ENCODE data around the gene HRH1.
A peak's percentile ranks its signal among the peaks of the same experiment; 100 is the strongest.
"Not testable (repeated sequence)": the region's sequence is repeated elsewhere in the genome, so short reads cannot be mapped to it uniquely, and the experiment has no call there.

Gene HRH1

DNA sequence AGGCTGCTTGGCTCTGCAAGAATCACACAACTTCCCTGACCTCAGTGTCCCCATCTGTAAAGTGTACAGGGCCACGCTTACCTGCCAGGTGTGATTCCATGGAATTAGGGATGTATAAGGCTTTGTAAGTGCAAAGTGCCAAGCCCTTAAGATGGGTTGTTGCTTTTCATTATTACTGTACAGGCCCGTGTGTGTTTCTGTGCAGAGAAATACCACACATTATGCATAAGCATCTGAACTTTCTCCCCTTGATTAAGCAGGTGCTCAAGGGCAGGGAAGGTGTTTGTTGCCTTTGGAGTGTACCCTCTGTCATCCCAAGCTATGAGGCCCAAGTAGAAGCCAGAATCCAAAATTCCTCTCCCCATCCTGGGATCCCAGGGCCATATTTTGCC is 13.6 kb upstream of the HRH1 start:
- DNase-seq (ENCODE audit: low read depth in 2 of 2): no peak

DNA sequence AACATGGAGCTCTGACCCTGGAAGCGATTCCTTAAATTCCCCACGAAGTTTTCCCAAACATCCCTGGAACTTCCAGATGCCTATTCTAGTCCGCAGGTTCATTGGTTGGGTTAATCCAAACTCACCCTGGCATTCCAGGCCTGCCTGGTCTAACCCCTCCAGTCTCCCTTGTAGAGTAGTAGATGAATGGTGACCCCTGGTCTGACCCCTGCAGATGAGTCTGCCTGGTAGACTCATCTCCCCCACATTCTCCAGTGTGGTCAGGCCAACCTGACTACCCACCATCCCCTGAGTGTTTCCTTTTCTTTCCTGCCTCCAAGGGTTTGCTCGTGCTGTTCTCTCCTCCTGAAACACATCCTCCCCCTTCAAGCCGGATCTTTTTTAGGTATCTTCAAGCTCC is 10.8 kb upstream of the HRH1 start:
- DNase-seq (ENCODE audit: low read depth in 2 of 2): no peak

DNA sequence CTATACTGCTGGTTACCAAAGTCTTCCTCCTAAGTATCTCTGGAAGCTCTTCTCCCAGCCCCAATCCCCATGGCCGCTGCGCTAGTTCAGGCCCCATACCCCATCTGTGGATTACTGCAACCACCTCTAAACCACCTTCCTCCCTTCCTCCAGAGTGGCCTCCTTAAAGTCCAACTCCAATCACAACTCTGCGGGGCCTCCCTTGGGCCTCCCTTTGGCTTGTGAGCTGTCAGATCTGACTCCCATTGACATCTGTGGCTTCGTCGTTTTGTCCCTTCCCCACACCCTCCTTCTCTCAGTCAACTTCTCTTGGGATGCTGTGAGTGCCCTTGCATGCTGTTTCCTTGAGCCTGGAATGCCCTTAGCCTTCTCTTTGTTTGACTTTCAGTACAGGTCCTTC is 9.3 kb upstream of the HRH1 start:
- no peak for DNase-seq (ENCODE audit: low read depth in 2 of 2)

- peak; percentile 89 to 91 for DNase-seq (ENCODE audit: low read depth in 2 of 2)
Measured at GRCh38 chr3:11145888-11146287, 8.4 kb upstream of the HRH1 start.

GRCh38 chr3:11146773-11147660 is 7.3 kb upstream of the HRH1 start:
- DNase-seq (ENCODE audit: low read depth in 2 of 2): no peak

- DNase-seq (ENCODE audit: low read depth in 2 of 2): no peak
Measured at GRCh38 chr3:11150256-11150655, 4.0 kb upstream of the HRH1 start.

DNA sequence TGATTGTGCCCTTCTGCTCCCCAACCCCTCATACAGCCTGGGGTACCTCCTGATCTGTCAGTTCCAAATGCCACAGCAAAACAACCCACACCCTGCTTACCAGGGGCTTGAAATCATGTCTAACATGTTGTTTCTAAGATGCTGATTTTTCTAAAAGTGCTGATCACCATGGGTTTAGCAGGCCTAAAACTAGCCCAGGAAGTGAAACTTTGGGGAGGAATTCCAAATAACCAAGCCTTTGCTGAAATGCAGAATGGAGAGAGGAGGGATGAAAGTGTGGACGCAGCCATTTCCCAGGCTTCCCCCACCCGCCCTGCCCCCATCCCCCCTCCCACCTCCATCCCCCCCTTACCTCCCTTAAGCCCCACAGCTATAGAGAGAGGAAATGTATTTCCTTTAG is 2.0 kb upstream of the HRH1 start:
- no peak for DNase-seq (ENCODE audit: low read depth in 2 of 2)

DNA sequence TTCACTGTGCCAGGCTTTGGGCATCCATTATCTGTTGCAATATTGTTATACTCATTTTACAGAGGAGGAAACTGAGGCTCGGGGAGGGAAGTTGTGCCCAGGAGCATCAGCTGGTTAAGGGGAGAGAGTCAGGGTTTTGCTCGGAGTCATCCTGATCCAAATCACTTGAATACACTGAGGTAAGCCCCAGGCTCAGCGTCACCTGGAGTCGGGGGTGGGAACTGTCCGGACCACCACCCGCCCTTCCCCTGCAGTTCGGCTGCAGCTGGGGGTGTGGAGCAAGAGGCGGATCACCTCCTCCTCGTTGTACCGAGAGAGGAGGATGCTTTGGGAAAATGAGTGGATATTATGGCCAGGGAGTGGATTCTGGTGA is 646 bp downstream of the HRH1 start:
- DNase-seq (ENCODE audit: low read depth in 2 of 2): no peak

DNA sequence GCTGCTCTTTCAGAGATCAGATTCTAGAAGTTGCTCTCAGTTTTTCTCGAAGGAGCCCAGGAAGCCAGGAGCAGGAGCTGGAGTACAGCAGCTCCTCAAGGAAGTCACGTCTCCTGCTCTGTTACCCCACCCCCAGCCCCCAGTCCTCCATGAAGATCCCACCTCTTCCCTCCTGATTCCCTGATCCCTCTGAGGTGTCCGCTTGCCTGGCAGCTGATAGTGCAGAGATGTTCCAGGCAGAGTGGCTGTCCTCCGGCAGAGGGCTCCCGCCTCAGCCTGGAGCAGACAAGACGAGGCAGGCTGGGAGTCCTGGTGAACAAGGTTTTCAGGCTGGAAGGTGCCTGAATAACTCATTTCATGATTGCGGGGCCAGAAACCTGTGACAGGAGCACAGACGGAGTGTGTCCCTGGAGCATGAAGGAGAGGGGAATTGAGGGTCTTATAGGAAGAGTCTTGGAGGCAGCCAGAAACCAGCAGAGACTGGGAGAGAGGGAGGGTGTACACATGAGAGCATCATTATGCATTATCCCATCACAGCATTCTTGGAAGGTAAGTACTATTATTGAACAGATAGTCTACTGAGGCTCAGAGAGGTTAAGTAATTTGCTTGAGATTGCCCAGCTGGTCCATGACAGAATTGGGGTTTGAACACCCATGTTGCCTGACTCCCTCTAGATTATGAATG is 1.2 kb downstream of the HRH1 start:
- peak; percentile 59 to 62 for DNase-seq (ENCODE audit: low read depth in 2 of 2)

DNA sequence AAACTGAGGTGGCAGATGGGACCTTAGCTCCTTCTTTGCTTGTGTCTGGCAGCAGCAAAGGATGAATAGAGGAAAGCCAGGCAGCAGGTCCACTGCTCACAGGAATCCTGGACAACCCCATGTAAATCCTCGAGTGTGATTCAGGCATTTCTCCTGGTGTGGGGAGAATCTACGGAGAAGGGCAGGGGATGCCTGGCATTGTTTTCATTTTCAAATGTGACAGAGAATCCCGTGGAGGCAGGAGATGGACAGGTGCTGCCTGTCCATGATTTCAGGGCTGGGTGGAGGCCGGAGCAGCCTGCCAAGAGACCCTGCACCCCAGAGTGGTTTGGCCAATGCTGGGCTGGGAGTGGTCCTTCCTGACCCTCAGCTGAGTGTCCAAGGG is 1.7 kb downstream of the HRH1 start:
- no peak for DNase-seq (ENCODE audit: low read depth in 2 of 2)

- DNase-seq (ENCODE audit: low read depth in 2 of 2): no peak
Measured at GRCh38 chr3:11157421-11157820, 3.1 kb downstream of the HRH1 start.

- DNase-seq (ENCODE audit: low read depth in 2 of 2): peak; percentile 80 to 81
Measured at GRCh38 chr3:11159421-11159904, 5.2 kb downstream of the HRH1 start.

DNA sequence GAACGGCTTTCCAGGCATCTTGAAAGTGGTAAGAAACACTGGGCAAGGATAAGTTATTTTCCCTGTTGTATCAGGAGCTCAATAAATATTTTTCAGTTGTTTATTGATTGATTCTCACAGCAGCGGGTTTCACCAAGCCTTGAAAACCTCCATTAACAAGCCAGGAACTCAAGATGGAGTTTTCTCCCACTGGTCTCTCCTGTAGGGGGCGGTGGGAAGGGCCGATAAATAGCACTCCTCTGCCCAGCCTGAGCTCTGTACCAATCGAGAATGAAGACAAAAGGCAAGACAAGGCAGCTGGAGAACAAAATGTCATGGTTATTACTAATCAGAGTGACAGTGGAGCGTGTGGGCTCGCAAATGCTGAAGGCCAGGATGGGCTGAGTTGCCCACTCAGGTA is 7.4 kb downstream of the HRH1 start:
- DNase-seq (ENCODE audit: low read depth in 2 of 2): no peak

GRCh38 chr3:11162401-11163345 is 8.4 kb downstream of the HRH1 start:
- DNase-seq (ENCODE audit: low read depth in 2 of 2): no peak

DNA sequence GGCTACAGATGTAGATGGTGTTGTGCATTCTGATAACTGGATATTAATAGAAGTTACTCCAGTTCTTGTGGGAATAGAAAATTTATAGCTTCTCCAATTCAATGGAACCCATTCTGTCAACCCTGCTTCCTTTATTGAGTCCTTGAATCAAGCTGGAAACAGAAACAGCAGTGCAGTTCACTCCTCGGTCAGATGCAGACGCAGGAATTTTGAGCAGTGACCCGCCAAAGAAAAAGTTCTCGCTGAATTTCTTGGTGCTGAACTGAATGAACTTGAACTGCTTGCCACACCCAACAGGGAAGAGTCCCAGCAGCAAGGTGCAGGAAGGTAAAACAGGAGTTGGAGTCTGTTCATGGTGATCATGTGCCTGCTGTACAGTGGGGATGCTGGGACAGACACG is 10.3 kb downstream of the HRH1 start:
- DNase-seq (ENCODE audit: low read depth in 2 of 2): no peak

- DNase-seq (ENCODE audit: low read depth in 2 of 2): no peak
Measured at GRCh38 chr3:11165476-11165875, 11.2 kb downstream of the HRH1 start.

- DNase-seq (ENCODE audit: low read depth in 2 of 2): not testable (repeated sequence)
Measured at GRCh38 chr3:11166807-11167400, 12.6 kb downstream of the HRH1 start.

GRCh38 chr3:11167590-11167989 is 13.3 kb downstream of the HRH1 start:
- DNase-seq (ENCODE audit: low read depth in 2 of 2): no peak

DNA sequence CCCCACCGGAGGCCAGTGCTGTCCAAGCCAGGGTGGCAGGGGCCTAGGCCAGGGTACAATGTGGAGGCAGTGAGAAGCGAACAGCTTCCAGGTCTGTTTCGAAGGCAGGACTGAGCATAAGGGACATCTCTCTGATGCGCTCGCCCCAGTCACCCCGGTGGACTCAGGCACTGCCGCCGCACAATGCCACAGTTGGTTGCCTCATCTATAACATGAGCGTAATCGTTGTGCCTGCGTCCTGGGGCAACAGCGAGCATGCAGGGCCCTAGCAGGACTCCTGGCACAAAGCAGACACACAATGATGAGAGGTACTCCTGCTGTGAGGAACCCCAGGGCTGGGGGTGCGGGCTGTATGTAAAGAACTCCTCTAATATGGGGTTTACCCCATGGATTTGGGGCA is 14.1 kb downstream of the HRH1 start:
- DNase-seq (ENCODE audit: low read depth in 2 of 2): no peak

DNA sequence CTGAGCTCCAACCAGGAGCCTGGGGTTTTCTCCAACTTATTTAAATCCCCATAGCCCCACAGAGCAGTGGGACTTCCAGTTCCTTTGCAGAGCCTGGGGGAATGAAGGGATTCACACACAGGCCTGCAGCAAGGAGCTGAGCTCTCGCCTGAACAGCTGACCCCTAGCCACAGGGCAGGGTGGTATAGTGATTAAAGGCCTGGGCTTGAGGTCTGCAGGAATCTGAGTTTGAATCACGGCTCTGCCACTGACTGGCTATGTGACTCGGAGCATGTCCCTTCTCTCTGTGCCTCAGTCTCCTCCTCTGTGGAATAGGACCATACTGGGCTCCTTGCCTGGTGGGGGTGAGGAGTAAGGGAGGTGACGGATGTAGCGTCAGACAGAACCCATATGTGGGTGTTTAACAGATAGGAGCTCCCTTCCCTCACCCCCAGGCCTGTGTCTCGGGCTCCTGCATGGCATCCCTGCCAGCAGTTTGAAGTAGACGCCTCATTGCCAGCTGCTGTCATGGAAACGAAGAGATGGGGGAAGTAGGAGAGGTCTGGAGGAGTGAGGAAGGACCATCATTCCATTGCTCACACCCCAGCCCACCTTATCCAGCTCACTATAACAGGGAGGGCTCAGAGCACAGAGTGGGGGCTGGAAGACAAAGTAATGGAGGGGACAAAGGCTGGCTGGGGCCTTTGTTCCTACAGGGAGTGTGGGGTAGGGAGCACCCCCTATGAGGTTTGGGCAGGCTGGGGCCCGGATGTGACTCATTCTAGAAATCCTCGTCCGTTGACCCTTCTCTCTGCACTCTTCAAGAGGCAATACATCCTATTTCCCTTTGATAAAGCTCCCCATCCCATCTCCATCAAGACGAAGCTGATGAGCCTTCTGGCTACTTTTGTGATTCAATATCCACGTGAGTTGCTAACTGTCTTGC is 14.8 kb downstream of the HRH1 start:
- DNase-seq (ENCODE audit: low read depth in 2 of 2): no peak

All from fibroblast of skin of left biceps (primary cell).